HL-60 (cell line): Measurements from ENCODE around the gene FHIT.

ENCODE experiments used
- TF ChIP-seq, protein P1 (sequence below): IDR thresholded peaks from one replicate; pipeline ENCODE4 v1.5.1; 2011; ENCODE audit warnings: low read length, control low read depth, inconsistent platforms; ENCODE audit not compliant: insufficient read depth
- TF ChIP-seq, protein P2 (sequence below): IDR thresholded peaks from 2 replicates; pipeline ENCODE4 v1.6.1; 2012; ENCODE audit warnings: low read depth; ENCODE audit not compliant: insufficient replicate concordance

DNA sequence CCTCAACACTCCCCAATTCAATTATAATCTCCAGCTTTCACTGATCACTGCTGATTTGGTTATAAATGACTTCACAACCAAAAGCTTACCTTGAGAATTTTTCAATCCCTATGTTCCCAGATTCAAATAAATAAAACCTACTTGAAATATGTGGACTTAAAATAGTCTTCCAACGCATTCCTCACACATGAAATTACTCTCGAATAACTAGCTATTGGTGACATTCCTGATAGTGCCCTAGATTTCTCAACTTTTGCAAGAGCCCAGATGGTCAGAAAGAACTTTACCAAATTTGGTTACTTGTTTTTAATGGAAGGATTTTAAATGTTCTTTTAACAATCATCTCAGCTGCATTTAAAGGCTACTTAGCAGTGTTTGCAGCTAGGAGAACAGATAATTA lies 605.5 kb downstream of the FHIT start:
- TF ChIP-seq, protein P1, sequence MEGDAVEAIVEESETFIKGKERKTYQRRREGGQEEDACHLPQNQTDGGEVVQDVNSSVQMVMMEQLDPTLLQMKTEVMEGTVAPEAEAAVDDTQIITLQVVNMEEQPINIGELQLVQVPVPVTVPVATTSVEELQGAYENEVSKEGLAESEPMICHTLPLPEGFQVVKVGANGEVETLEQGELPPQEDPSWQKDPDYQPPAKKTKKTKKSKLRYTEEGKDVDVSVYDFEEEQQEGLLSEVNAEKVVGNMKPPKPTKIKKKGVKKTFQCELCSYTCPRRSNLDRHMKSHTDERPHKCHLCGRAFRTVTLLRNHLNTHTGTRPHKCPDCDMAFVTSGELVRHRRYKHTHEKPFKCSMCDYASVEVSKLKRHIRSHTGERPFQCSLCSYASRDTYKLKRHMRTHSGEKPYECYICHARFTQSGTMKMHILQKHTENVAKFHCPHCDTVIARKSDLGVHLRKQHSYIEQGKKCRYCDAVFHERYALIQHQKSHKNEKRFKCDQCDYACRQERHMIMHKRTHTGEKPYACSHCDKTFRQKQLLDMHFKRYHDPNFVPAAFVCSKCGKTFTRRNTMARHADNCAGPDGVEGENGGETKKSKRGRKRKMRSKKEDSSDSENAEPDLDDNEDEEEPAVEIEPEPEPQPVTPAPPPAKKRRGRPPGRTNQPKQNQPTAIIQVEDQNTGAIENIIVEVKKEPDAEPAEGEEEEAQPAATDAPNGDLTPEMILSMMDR, result no peak
- TF ChIP-seq, protein P2, sequence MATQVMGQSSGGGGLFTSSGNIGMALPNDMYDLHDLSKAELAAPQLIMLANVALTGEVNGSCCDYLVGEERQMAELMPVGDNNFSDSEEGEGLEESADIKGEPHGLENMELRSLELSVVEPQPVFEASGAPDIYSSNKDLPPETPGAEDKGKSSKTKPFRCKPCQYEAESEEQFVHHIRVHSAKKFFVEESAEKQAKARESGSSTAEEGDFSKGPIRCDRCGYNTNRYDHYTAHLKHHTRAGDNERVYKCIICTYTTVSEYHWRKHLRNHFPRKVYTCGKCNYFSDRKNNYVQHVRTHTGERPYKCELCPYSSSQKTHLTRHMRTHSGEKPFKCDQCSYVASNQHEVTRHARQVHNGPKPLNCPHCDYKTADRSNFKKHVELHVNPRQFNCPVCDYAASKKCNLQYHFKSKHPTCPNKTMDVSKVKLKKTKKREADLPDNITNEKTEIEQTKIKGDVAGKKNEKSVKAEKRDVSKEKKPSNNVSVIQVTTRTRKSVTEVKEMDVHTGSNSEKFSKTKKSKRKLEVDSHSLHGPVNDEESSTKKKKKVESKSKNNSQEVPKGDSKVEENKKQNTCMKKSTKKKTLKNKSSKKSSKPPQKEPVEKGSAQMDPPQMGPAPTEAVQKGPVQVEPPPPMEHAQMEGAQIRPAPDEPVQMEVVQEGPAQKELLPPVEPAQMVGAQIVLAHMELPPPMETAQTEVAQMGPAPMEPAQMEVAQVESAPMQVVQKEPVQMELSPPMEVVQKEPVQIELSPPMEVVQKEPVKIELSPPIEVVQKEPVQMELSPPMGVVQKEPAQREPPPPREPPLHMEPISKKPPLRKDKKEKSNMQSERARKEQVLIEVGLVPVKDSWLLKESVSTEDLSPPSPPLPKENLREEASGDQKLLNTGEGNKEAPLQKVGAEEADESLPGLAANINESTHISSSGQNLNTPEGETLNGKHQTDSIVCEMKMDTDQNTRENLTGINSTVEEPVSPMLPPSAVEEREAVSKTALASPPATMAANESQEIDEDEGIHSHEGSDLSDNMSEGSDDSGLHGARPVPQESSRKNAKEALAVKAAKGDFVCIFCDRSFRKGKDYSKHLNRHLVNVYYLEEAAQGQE, result no peak
